MM.1S (cell line): ENCODE measurements around the gene CDC45.
"Not testable (repeated sequence)": the region's sequence is repeated elsewhere in the genome, so short reads cannot be mapped to it uniquely, and the experiment has no call there.

Experiments
- EZH2 ChIP-seq: fragments of 300-600 bp; sonication (generic); optimal IDR thresholded peaks from 2 replicates; pipeline ENCODE3; 2017; ENCODE audit warnings: low read depth, mild to moderate bottlenecking, antibody characterized with exemption, low read length, mixed read lengths
- TF ChIP-seq, protein P1 (sequence below): fragments of 300-600 bp; sonication (generic); IDR thresholded peaks from 2 replicates; pipeline ENCODE4 v1.5.1; 2016; ENCODE audit warnings: antibody characterized with exemption, low read length, mixed read lengths

DNA sequence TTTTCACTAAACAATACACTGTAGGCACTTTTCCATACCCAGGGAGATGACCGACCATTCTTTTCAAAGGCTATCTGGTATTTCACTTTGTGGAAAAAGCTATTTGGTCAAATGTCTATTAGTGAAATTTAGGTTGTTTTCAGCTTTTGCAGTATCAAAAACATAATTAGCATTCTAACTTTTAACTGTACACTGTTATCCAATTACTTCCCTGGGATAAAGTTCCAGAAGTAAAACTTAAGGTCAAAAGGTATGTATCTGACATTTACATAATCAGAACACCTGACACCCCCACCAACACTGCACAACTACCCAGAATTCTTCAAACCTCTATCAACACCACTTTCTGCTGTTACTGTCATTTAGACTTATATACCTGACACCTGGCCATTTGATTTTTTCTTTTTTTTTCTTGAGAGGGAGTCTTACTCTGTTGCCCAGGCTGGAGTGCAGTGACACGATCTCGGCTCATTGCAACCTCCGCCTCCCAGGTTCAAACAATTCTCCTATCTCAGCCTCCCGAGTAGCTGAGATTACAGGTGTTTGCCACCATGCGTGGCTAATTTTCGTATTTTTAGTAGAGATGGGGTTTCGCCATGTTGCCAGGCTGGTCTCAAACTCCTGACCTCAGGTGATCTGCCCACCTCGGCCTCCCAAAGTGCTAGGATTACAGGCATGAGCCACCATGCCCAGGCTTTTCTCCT, 34.3 kb upstream of the CDC45 start:
- not testable (repeated sequence) for TF ChIP-seq EZH2
- TF ChIP-seq, protein P1, sequence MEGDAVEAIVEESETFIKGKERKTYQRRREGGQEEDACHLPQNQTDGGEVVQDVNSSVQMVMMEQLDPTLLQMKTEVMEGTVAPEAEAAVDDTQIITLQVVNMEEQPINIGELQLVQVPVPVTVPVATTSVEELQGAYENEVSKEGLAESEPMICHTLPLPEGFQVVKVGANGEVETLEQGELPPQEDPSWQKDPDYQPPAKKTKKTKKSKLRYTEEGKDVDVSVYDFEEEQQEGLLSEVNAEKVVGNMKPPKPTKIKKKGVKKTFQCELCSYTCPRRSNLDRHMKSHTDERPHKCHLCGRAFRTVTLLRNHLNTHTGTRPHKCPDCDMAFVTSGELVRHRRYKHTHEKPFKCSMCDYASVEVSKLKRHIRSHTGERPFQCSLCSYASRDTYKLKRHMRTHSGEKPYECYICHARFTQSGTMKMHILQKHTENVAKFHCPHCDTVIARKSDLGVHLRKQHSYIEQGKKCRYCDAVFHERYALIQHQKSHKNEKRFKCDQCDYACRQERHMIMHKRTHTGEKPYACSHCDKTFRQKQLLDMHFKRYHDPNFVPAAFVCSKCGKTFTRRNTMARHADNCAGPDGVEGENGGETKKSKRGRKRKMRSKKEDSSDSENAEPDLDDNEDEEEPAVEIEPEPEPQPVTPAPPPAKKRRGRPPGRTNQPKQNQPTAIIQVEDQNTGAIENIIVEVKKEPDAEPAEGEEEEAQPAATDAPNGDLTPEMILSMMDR = not testable (repeated sequence)
